Stimulated activated CD8-positive, alpha-beta memory T cell treated with anti-CD3 and anti-CD28 coated beads, Interleukin-7, amount 100 ng/mL, for 1 hour (primary cell): Measurements from ENCODE around the gene IL32.
A peak's percentile ranks its signal among the peaks of the same experiment; 100 is the strongest.

Experiments
- DNase-seq, 2 donors: peaks; one replicate each; pipeline ENCODE4 v3.0.0-alpha.2; 2020; ENCODE audit warnings: low read depth in 2 of 2

The IL32 gene

DNA sequence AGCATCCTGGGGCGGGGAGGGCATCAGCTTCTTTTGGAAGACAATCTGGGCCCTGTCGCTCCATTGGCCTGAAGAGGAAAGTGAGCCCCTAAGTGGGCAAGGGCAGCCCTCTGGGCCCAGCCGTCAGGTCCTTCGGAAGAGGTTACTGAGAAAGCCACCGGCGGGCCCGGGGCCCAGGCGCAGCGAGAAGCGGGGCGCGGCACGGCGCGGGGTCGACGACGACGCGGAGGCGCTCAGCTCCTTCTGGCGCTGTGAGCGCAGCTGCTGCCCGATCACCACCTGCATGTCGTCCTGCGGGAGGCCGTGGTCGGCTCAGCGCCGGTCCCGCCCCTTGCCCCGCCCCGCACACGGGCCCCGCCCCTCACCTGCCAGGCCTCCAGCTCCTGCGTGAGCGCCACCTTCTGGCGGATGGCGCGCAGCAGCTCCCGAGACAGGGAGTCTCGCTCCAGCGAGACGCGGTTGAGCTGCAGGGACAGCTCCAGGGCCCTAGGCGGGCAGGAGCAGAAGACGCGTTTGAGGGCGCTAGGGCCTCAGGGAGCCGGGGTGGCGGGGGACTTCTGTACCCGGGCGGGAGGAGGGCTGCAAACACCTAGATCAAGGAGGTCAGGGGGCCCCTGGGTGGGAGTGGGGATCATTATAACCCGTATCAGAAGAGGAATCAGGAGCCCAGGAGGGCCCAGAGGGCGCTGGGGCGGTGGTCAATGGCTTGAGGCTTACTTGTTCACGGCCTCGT lies 37.3 kb upstream of the IL32 start:
- DNase-seq = peak; percentile 73 to 78

- no peak for DNase-seq
Measured at GRCh38 chr16:3028716-3029319, 36.6 kb upstream of the IL32 start.

DNA sequence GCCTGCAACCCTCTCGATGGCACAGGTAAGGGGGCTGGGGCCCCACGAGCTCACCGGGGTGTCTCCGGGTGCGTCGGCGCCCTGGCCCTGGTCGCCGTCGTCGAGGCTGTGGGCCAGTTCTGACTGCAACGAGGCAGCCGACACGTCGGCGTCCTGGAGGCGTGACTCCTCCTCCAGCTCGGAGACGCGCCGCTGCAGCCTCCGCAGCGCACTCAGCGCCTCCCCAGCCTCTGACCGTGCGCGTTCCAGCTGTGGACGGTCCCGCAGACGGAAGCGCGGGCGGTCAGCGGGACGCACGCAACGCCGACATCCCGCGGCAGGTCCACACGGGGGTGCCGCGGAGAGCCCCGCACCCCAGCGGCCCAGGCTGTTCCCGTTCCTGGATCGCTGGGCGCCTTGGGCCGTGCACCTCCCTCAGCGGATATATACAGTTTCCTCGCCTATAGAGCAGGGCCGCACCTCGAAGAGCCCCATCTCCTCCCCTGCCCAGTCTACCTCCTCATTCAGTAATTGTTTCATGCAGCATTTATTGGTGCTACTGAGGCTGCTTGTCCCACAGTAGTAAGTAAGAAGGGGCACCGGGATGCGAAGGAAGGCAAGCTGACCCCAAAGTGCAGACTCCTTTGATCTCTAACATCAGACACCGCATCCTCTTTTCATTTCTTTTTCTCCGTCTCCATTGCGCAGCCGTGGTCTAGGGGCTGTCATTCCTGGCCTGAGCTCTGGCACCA lies 35.8 kb upstream of the IL32 start:
- DNase-seq = no peak

DNA sequence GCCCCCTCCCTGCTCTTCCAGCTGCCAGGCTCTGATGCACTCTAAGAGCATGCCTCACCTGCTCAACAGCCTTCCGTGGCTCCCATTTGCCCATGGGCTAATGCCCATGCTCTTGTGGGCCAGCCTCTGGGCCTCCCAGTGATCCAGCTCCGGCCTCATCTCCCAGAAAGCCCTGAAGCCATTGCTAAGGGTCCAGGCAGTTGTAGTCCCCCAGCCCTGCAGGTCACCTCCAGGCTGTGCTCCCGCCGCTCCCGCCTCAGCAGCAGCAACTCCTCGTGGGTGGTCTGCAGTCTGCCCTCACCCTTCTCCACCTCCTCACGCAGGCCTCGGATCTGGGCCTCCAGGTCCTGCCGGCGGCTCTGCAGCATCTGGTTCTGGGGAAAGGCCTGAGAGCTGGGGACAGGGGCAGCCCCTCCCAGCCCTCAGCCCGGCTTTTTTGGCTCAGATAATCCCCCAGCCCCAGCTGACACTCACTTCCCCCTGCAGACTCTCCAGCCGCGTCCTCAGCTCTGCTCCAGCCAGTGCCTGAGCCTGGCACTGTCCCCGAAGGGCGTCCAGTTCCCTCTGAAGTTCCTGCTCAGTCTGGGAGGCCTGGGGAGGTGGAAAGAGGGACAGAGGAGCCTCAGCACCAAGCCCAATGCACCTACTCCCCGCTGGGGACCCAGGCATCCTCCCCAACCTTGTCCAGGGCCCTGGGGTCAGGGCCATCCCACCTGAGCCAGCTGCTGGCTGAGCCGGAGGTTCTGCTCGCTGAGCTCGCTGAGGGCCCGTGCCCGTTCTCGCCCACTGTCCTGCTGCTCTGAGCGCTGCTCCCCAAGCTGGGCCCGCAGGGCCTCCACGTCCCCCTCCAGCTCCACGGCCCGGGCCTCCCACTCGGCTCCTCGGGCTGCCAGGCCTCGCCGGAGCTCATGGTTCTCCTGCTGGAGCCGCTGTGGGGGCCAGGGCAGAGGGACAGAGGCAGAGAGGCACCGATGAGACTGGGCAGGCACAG lies 34.9 kb upstream of the IL32 start:
- DNase-seq = no peak

DNA sequence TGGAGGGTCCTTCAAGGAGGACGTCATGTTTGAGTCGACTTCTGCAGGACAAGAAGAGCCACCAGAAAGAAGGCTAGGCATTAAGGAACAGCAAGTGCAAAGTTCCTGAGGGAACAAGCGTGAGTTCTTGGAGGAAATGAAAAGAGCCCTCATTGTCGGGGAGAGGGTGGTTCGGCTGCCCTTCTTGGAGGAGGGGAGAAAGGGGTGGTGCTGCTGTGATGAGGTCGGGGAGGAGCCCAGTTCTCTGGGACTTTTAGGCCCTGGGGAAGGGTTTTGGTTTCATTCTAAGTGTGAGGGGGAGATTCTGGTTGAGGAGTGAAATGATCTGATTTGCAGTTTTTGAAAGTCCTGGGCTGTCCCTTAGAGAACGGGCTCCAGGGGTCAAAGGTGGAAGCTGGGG lies 32.8 kb upstream of the IL32 start:
- DNase-seq = no peak

DNA sequence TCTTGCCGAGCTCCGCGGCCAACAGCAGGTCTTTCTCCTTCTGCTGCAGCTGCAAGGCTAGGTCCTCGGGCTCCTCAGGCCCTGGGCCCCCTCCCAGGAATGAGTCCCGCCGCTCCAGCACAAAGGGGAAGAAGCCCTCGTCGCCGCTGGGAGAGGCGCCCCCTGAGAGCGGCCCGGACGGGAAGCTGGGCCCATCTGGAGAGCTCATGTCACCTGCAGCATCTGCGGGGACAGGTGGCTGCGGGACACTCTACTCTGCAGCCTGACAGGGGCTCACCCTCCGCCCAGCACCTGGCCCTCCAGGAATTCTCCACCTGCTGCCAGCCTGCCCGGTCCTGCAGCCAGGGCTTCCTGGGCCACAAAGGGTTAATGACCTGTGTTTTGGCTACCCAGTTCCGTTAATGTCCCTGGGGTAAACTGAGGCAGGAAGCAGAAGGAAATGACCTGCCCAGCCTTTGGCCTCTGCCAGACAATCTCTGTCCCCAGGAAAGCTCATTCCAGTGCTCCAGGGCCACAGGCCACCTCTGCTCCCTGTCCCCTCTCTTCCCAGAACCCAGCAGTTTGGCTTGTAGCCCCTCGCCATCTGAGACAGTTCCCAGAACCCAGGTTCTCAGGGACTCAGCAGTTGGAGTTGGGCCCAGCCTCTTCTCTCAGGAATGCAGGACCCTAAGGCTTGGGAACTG lies 30.0 kb upstream of the IL32 start:
- no peak for DNase-seq

GRCh38 chr16:3035972-3036725 lies 29.3 kb upstream of the IL32 start:
- no peak for DNase-seq

DNA sequence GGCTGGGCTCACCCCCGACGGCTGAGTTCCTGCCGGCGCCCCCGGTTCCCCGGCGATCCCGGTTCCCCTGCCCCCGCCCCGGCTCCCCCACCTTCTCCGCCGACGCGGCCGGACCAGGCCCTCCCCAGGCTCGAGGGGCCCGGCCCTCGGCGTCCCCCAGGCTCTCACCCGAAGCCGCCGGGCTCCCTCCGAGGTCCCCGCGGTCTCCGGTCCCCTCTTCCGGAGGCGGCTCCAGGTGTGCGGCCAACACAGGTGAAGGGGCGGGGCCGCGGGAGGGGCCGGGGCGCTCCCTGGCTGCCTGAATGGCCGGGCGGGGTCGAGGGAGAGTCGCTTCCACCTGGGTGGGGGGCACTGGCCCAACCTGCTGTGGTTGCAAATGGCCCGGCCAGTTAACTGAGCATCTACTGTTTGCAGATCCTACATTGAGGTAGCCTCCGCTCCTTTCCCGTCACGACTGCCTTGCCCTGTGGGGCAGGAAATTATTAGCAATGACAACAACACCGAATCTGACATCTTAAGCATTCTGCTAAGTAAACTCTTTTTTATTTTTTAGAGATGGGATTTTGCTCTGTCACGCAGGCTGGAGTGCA lies 28.6 kb upstream of the IL32 start, which contains the start of gene BICDL2:
Gene BICDL2 (minus strand): TSS at position 219 of the 590 bp plus-strand sequence. CDS start 1,448 bp downstream, outside the sequence.
- no peak for DNase-seq

GRCh38 chr16:3038256-3038655 lies 27.2 kb upstream of the IL32 start:
- DNase-seq = no peak

DNA sequence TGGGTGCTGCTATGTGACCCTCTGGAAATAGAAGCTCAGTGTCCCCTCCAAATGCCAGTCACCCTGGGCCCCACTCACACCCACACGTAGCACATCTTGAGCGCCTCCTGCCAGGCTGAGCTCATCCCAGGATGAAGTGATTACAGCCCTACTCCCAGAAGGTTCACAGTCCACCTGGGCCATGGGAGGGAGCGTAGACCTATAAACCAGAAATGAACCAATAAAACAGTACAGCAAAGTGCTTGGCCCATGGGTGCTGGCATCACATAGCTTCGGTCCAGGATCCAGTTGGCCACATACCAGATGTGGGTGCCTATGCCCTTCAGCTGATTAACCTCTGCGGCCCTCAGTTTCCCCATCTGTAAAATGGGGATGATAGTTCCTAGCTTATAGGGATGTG lies 26.5 kb upstream of the IL32 start:
- no peak for DNase-seq

DNA sequence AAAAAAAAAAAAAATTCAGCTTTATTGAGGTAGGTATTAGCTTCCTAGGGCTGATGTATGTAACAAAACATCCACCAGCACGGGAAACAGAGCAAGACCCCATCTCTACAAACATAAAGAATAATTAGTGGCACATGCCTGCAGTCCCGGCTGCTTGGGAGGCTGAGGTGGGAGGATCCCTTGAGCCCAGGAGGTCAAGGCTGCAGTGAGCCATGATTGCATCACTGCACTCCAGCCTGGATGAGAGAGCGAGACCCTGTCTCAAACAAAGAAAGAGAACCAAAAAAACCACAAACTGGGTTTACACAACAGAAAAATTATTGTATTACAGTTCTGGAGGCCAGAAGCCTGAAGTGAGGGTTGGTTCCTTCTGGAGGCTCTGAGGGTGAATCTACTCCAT lies 23.1 kb upstream of the IL32 start:
- DNase-seq = no peak

GRCh38 chr16:3044708-3045107 lies 20.7 kb upstream of the IL32 start:
- no peak for DNase-seq

DNA sequence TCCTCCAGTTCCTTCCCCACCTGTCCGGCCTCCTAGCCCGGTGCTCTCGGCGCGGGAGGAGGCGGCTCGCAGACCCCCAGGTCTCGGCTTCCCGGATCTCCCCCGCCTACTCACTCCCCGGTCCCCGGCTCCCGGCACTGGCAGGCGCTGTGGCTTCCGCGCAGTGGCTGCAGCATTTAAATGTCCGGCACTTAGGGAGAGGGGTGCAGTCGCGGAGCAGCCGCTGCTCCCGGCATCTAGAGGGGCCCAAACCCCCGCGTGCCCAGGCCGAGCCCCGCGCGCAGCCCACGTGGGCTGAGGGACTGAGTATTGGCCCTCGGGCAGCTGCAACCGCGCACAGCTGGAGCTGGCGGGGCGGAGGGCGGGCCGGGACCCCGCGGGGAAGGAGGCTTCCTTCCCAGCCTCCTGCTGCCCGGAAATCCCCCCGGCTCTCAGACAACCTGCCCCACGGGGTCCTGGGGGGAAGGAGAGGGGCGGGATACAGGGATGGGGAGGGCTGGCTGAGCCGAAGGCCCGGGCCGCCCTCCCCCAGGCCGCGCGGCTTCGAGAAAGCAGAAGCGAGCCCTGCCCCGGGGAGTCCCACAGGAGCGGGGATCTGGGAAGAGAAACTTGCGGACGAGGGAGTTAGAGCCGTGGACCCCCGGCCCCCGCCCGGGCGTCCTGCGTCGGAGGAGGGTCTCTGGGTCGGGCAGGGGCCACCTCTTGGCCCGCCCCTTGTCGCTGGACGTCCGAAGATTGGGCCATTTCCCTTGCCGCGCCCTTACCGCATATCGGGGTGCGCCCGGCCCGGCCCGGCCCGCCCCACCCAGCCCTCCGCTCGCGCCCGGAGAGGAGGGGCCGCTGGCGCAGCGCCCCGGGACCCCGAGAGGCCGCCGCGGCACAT lies 19.4 kb upstream of the IL32 start, which contains the start of gene MMP25:
Gene MMP25 (plus strand): TSS at position 804 of the 883 bp plus-strand sequence. CDS start 357 bp downstream, outside the sequence.
- no peak for DNase-seq

- DNase-seq = no peak
Measured at GRCh38 chr16:3046641-3047386, 18.6 kb upstream of the IL32 start.

GRCh38 chr16:3047387-3047720 lies 18.1 kb upstream of the IL32 start:
- no peak for DNase-seq

- no peak for DNase-seq
Measured at GRCh38 chr16:3049921-3050481, 15.4 kb upstream of the IL32 start.

GRCh38 chr16:3050487-3050886 lies 15.0 kb upstream of the IL32 start:
- DNase-seq = no peak

- no peak for DNase-seq
Measured at GRCh38 chr16:3051009-3051408, 14.4 kb upstream of the IL32 start.
